ENCODE data around the gene SMAD1. TPM values are rescaled to one million over a fixed set of nuclear protein-coding genes. Genes with fewer than 3 reads are reported as not detected.
"Not testable (repeated sequence)": the region's sequence is repeated elsewhere in the genome, so short reads cannot be mapped to it uniquely, and the experiment has no call there.

Gene SMAD1
- total and polyA plus RNA-seq, 11 donors, result 1.8 to 21.4 (median 14.8) TPM

DNA sequence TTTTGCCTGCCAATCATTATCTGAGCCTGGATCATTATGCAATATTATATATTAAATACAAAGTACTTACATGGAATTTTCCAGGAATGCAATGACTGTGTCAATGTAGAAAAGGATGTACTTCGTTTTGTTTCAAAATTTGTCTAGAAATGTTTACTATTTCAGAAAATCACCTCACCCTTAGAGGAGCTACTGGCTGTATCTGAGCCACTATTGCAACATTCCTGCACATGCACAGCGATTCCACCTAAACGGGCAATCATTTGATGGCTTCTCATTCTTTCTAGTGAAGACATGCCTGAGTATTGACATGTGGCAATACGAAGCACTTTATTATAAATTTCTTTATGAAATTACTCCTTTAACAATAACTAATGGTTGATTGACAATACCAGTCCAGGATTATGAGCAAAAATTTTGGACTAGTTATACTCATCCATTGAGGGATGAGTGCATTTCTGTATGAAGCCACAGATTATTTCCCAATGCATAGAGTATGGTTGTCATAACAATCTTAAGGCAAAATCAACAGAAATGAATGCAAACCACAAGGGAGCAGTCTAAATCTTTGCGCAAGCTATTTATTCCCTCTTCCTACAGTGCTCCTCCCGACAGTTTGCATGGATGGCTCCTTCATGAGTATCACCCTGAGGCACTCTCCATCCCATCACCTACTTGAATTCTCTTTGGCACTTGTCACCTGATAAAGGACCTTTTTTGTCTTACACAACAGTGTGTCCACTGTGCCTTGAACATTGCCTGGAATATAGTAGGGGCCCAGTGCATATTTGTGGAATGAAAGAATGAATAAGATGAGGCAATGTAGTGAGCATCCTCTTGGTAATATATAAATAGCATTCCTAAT lies 101.8 kb downstream of the SMAD1 start:
- TF ChIP-seq POLR2A (IDR thresholded peaks at IDR 0.05), result no peak
- TF ChIP-seq, protein P1, sequence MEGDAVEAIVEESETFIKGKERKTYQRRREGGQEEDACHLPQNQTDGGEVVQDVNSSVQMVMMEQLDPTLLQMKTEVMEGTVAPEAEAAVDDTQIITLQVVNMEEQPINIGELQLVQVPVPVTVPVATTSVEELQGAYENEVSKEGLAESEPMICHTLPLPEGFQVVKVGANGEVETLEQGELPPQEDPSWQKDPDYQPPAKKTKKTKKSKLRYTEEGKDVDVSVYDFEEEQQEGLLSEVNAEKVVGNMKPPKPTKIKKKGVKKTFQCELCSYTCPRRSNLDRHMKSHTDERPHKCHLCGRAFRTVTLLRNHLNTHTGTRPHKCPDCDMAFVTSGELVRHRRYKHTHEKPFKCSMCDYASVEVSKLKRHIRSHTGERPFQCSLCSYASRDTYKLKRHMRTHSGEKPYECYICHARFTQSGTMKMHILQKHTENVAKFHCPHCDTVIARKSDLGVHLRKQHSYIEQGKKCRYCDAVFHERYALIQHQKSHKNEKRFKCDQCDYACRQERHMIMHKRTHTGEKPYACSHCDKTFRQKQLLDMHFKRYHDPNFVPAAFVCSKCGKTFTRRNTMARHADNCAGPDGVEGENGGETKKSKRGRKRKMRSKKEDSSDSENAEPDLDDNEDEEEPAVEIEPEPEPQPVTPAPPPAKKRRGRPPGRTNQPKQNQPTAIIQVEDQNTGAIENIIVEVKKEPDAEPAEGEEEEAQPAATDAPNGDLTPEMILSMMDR (IDR thresholded peaks at IDR 0.05), result no peak
- H3K27me3 ChIP-seq, result no peaks in the 10 kb centered on the region
- H3K36me3 ChIP-seq, result no peaks in the 10 kb centered on the region
- H3K4me3 ChIP-seq, result no peak overlapping the region
- no peak for DNase-seq
- peaks cover 0 to 13% (median 0%) of the 10 kb centered on the region in 12 donors for H3K9me3 ChIP-seq
- ATAC-seq, result no peak
- intact Hi-C loops (cut with DNase I), result no loop called here
- no peaks in the 10 kb centered on the region for H3K4me1 ChIP-seq
- H3K27ac ChIP-seq, result no peak overlapping the region
- 77 to 84% (median 81%) methylated on average over 6 of the region's 6 CpGs for WGBS, 4 donors

DNA sequence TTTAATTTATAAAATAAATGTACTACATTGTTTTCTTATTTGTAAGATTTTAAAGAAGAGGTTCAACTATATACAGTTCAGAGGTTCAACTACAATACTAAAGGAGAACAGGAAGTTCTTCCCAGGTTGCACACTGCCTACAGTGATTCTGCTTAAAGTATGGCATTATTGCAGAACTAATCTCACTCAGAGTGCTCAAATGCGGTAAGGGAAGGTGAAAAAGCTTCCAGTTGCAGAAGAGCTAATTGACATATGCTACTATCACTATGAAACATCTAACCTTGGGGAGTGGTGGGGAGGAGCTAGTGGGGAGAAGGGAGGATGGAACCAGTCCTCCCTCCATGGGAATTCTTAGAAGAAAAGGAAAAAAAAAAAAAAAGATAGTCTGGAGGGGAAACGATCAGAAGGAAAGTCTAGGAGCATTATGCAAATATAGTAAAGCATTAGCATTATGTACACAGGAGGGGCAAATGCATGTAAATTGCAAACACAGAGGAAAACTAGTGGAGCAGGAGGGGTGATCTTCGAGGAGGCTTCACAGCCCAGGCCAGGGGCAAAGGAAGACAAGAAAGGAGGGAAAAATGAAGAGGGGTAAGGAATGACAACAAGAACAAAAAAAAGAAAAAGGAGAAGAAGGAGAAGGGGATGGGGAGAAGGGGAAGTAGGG lies 105.6 kb downstream of the SMAD1 start:
- no peak for ATAC-seq
- H3K27ac ChIP-seq, result no peak overlapping the region
- no peaks in the 10 kb centered on the region for H3K4me1 ChIP-seq
- H3K4me3 ChIP-seq, result no peak overlapping the region
- no peak for DNase-seq
- no peak for TF ChIP-seq POLR2A (IDR thresholded peaks at IDR 0.05)
- TF ChIP-seq, protein P1 (IDR thresholded peaks at IDR 0.05), result no peak
- intact Hi-C loops (cut with DNase I), result no loop called here
- no peaks in the 10 kb centered on the region for H3K9me3 ChIP-seq
- H3K36me3 ChIP-seq, result no peaks in the 10 kb centered on the region
- 61 to 63% (median 61%) methylated on average over 3 of the region's 3 CpGs for WGBS, 4 donors
- H3K27me3 ChIP-seq, result peaks cover 0 to 6% (median 0%) of the 10 kb centered on the region in 9 donors

DNA sequence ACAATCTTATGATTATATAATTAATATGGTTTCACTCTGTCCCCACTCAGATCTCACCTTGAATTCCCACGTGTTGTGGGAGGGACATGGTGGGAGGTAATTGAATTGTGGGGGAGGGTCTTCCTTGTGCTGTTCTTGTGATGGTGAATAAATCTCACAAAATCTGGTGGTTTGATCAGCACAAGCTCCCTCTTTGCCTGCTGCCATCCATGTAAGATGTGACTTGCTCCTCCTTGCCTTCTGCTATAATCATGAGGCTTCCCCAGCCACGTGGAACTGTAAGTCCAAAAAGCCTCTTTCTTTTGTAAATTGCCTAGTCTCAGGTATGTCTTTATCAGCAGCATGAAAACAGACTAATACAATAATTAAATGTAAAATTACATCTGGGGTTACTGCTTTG lies 107.7 kb downstream of the SMAD1 start:
- H3K27ac ChIP-seq; DNase-seq; intact Hi-C loops (cut with DNase I); H3K9me3 ChIP-seq; H3K27me3 ChIP-seq; H3K4me1 ChIP-seq; H3K36me3 ChIP-seq; H3K4me3 ChIP-seq; ATAC-seq: not testable (repeated sequence)
- WGBS, 4 donors, result 78 to 87% (median 85%) methylated on average over 2 of the region's 2 CpGs

DNA sequence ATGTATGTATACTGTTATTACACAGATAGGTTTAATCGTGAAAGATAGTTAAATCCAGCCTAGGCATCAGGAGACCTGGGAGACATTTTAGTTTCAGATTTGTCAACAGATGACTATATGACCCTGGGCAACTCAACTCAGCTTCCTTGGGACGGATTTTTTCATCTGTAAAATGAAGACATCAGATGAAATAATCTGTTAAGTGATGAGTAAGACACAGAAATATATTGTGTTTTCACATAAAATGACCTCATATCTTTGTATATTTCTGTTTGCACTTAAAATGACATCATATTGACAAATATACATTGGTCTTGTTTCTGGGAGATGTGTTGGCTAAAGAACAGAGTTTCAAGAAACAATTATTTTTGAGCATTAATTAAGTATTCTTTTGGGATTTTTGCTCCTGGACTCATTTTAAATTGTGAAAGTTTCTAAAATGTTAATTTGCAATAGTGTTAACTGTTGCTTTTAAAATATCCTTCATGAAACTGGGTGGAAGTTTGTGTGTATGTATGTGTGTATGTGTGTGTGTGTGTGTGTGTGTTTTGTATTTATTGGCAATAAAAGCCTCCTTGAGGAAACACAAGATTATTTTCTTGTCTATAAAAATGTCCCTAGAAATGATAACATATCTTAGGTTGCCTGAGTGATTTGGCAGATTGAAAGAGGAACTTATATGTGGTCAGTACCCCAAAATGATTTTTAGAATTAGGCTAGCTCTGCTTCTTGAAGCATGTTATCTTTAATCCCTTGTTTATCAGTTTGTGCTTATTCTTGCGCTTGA lies 108.5 kb downstream of the SMAD1 start:
- Histone ChIP-seq H3K27ac (no peak overlapping the region), H3K9me3 (no peaks in the 10 kb centered on the region), H3K4me1 (no peaks in the 10 kb centered on the region), H3K27me3 (peaks cover 0 to 6% (median 0%) of the 10 kb centered on the region in 9 donors), H3K4me3 (no peak overlapping the region), H3K36me3 (no peaks in the 10 kb centered on the region)
- ATAC-seq, result no peak
- DNase-seq, result no peak
- intact Hi-C loops (cut with DNase I), result no loop called here
- no peak for TF ChIP-seq POLR2A (IDR thresholded peaks at IDR 0.05)
- TF ChIP-seq, protein P1 (IDR thresholded peaks at IDR 0.05), result no peak
- WGBS, 4 donors, result 76 to 86% (median 80%) methylated on average over 3 of the region's 3 CpGs
